ACC112 (cell line): ENCODE data around the gene GPANK1.

ENCODE experiments used
- H2AFZ ChIP-seq: fragments of 200-600 bp; sonication (generic); one replicate; pipeline ENCODE4 v1.6.0; 2017; ENCODE audit warnings: antibody characterized with exemption, low read length; ENCODE audit not compliant: unreplicated experiment
- H3K27ac ChIP-seq: fragments of 200-600 bp; sonication (generic); 2 replicates; pipeline ENCODE4 v1.5.1; 2014; ENCODE audit warnings: low read depth, mild to moderate bottlenecking, antibody characterized with exemption, low read length, moderate library complexity
- H3K27me3 ChIP-seq: fragments of 200-600 bp; sonication (generic); 2 replicates; pipeline ENCODE4 v1.6.1; 2014; ENCODE audit warnings: mild to moderate bottlenecking, antibody characterized with exemption, low read length, moderate library complexity, mixed read lengths; ENCODE audit not compliant: insufficient read depth
- H3K36me3 ChIP-seq: fragments of 200-600 bp; sonication (generic); 2 replicates; pipeline ENCODE4 v1.6.1; 2016; ENCODE audit warnings: mild to moderate bottlenecking, antibody characterized with exemption, low read length, moderate library complexity, mixed read lengths; ENCODE audit not compliant: insufficient read depth
- H3K4me1 ChIP-seq: fragments of 200-600 bp; sonication (generic); one replicate; pipeline ENCODE4 v1.6.1; 2016; ENCODE audit warnings: low read length, mixed read lengths; ENCODE audit not compliant: insufficient read depth, unreplicated experiment, control insufficient read depth
- H3K4me3 ChIP-seq: fragments of 200-600 bp; sonication (generic); 2 replicates; pipeline ENCODE4 v1.5.1; 2014; ENCODE audit warnings: mild to moderate bottlenecking, low read depth, low read length
- H3K79me2 ChIP-seq: fragments of 200-600 bp; sonication (generic); one replicate; pipeline ENCODE4 v1.6.0; 2016; ENCODE audit warnings: low read length; ENCODE audit not compliant: control insufficient read depth, unreplicated experiment, insufficient read depth

Gene GPANK1

GRCh38 chr6:31677955-31678354, 13.2 kb upstream of the GPANK1 start:
- Histone ChIP-seq H3K79me2 (no peaks in the 10 kb centered on the region), H3K4me1 (peaks cover 8% of the 10 kb centered on the region), H2AFZ (no peak overlapping the region), H3K4me3 (no peak overlapping the region), H3K27me3 (no peaks in the 10 kb centered on the region), H3K36me3 (no peaks in the 10 kb centered on the region), H3K27ac (no peak overlapping the region)

GRCh38 chr6:31676904-31677303, 12.1 kb upstream of the GPANK1 start:
- Histone ChIP-seq H2AFZ (no peak overlapping the region), H3K36me3 (peaks cover 2% of the 10 kb centered on the region; the same call in 1 of the 2 replicates), H3K79me2 (no peaks in the 10 kb centered on the region), H3K4me1 (peaks cover 8% of the 10 kb centered on the region), H3K27me3 (no peaks in the 10 kb centered on the region), H3K27ac (no peak overlapping the region), H3K4me3 (no peak overlapping the region)

GRCh38 chr6:31676322-31676903, 11.6 kb upstream of the GPANK1 start:
- no peak overlapping the region for H3K4me3 ChIP-seq
- peaks cover 6% of the 10 kb centered on the region for H3K4me1 ChIP-seq
- no peak overlapping the region for H3K27ac ChIP-seq
- H3K79me2 ChIP-seq: no peaks in the 10 kb centered on the region
- peaks cover 5% of the 10 kb centered on the region; the same call in 1 of the 2 replicates for H3K36me3 ChIP-seq
- H3K27me3 ChIP-seq: no peaks in the 10 kb centered on the region
- no peak overlapping the region for H2AFZ ChIP-seq

GRCh38 chr6:31669676-31670075, 4.9 kb upstream of the GPANK1 start, which contains the start of gene LY6G5B:
Gene LY6G5B (plus strand): TSS chr6:31669976. CDS start chr6:31670951, 975 bp downstream.
- Histone ChIP-seq H3K36me3 (peaks cover 38% of the 10 kb centered on the region), H3K27me3 (no peaks in the 10 kb centered on the region), H3K27ac (no peak within 1 kb of the TSS), H3K4me1 (peaks cover 11% of the 10 kb centered on the region), H2AFZ (no peak within 1 kb of the TSS), H3K79me2 (peaks cover 39% of the 10 kb centered on the region), H3K4me3 (no peak within 1 kb of the TSS)

GRCh38 chr6:31666337-31666965, 1.7 kb upstream of the GPANK1 start:
- H3K4me3 ChIP-seq: peak overlapping the region; percentile 97
- H2AFZ ChIP-seq: no peak overlapping the region
- peaks cover 37% of the 10 kb centered on the region for H3K36me3 ChIP-seq
- peaks cover 14% of the 10 kb centered on the region for H3K4me1 ChIP-seq
- no peaks in the 10 kb centered on the region for H3K27me3 ChIP-seq
- H3K27ac ChIP-seq: peak overlapping the region; percentile 58
- H3K79me2 ChIP-seq: peaks cover 66% of the 10 kb centered on the region

- Histone ChIP-seq H2AFZ (peak within 1 kb of the TSS; percentile 82), H3K4me1 (peaks cover 14% of the 10 kb centered on the region), H3K4me3 (peak within 1 kb of the TSS; percentile 97), H3K27ac (peak within 1 kb of the TSS; percentile 96), H3K79me2 (peaks cover 66% of the 10 kb centered on the region), H3K27me3 (no peaks in the 10 kb centered on the region), H3K36me3 (peaks cover 32% of the 10 kb centered on the region)
Measured at GRCh38 chr6:31665501-31666336, 922 bp upstream of the GPANK1 start, which contains the start of gene CSNK2B. Gene CSNK2B (plus strand): TSS chr6:31666080. CDS start chr6:31666832, 752 bp downstream.

GRCh38 chr6:31663961-31664789, 622 bp downstream of the GPANK1 start:
- Histone ChIP-seq H3K4me1 (peaks cover 18% of the 10 kb centered on the region), H3K27me3 (no peaks in the 10 kb centered on the region), H3K27ac (peak overlapping the region; percentile 96), H3K79me2 (peaks cover 74% of the 10 kb centered on the region), H3K36me3 (peaks cover 23% of the 10 kb centered on the region), H2AFZ (peak overlapping the region; percentile 59), H3K4me3 (peak overlapping the region; percentile 97)

GRCh38 chr6:31663126-31663960, 1.5 kb downstream of the GPANK1 start:
- no peak overlapping the region for H2AFZ ChIP-seq
- peak overlapping the region; percentile 97 for H3K4me3 ChIP-seq
- H3K27ac ChIP-seq: peak overlapping the region; percentile 96
- no peaks in the 10 kb centered on the region for H3K27me3 ChIP-seq
- H3K79me2 ChIP-seq: peaks cover 74% of the 10 kb centered on the region
- H3K4me1 ChIP-seq: peaks cover 22% of the 10 kb centered on the region
- H3K36me3 ChIP-seq: peaks cover 16% of the 10 kb centered on the region

GRCh38 chr6:31662124-31662723, 2.6 kb downstream of the GPANK1 start:
- peaks cover 4% of the 10 kb centered on the region; the same call in 1 of the 2 replicates for H3K36me3 ChIP-seq
- peaks cover 20% of the 10 kb centered on the region for H3K4me1 ChIP-seq
- H3K27me3 ChIP-seq: no peaks in the 10 kb centered on the region
- peaks cover 70% of the 10 kb centered on the region for H3K79me2 ChIP-seq
- H3K27ac ChIP-seq: no peak overlapping the region
- H3K4me3 ChIP-seq: no peak overlapping the region
- H2AFZ ChIP-seq: no peak overlapping the region
